HG03066 (cell line): ENCODE data around the gene JADE3.

Experiments
- ATAC-seq: cut with Tn5 transposase; IDR thresholded peaks from one replicate; pipeline ENCODE4 v1.9.1; 2021; ENCODE audit warnings: low read depth; ENCODE audit not compliant: unreplicated experiment

Gene JADE3

DNA sequence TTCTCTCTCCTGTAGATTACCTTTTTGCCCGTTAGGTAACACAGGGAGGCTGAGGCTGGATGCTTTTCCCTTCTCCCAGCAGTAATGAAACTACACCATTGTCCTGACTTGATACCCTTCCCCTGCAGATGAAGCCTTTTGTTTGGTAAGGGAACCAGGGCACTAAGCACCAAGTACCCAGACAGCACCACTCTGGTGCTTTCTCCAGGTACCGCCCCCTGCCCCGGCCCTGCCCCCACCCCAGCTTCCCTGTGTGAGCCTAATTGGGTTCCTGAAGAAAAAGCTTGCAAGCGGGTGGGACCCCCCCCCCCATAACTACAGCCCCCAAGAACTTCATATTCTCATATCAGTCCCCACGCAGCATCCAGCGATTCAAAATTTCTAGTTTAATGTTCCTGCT, 79.8 kb downstream of the JADE3 start:
- no peak for ATAC-seq

DNA sequence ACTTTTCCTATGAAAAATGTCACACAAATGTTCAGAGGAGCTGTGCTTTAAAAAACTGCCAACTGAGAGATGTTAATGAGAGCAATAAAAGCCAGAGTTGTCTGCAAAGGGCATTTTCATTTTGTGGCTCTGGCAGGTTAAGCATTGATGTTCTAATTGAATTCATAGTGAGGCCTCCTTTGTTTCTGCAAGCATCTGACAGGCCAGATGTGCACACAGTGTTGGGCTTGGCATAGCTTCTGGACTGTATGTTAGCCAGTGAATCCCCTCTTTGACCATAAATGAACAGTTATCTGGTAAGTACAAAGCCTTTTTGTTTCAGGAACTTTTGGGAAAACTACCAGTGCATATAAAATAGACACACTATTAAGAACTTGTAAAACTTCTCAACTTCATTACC, 81.9 kb downstream of the JADE3 start:
- ATAC-seq: no peak

DNA sequence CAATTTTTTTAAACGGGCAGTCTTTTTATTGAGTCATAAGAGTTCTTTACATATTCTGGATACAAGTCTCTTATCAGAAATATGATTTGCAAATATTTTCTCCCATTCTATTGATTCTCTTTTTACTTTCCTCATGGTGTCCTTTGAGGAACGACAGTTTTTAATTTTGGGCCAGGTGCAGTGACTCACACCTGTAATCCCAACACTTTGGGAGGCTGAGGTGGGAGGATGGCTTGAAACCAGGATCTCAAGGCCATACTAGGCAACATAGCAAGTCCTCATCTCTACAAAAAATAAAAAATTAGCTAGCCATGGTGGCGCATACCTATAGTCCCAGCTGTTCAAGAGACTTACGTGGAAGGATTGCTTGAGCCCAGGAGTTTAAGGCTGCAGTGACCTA, 99.9 kb downstream of the JADE3 start:
- no peak for ATAC-seq

DNA sequence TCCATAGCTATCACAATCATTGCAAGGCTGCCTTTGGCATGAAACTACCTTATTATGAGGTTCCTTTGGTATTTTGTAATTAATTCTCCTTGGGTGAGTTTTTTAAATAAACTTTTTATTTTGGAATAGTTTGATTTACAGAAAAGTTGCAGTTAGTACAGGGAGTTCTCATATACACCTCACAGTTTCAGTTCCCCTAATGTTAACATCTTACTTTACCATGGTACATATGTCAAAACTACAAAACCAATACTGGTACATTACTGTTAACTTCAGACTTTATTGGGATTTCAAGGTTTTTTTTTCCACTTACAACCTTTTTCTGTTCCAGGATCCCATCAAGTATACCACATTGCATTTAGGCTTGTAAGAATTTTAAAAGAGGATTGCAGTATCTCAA, 114.0 kb downstream of the JADE3 start:
- no peak for ATAC-seq

DNA sequence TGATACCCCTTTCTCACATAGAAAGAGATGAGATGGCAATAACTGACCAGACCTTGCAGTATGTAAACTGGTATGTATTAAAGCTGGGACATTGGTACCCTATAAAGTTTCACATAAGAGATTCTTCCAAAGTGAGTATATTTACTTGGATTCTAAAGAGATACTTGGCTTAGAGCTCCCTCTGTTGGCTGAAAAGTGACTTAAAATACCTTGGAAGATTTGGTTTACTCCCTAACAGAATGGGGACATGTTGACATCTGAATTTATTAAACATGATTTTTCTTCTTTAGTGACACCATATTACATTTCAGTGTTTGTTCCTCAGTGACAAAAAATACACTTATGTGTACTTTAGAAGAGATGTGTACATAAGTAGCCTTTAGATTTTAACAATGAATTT, 118.1 kb downstream of the JADE3 start:
- no peak for ATAC-seq

DNA sequence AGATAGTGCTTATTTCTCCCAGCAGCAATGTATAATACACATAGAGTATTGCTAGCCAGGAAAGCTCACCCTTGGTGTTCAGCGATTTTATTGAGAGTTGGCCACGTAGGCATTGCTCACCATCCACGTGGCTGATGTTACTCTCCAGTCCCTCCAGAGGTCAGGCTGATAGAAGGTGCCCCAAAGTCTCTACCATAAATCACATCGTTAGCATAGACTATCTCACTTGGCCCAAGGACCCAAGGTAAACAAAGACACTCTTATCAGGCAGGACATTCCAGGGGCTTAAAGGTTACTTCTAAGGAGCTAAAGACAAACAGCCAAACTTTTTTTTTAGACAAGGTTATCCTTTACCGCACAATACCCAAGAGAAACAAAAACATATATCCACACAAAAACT, 135.8 kb downstream of the JADE3 start:
- ATAC-seq: no peak

DNA sequence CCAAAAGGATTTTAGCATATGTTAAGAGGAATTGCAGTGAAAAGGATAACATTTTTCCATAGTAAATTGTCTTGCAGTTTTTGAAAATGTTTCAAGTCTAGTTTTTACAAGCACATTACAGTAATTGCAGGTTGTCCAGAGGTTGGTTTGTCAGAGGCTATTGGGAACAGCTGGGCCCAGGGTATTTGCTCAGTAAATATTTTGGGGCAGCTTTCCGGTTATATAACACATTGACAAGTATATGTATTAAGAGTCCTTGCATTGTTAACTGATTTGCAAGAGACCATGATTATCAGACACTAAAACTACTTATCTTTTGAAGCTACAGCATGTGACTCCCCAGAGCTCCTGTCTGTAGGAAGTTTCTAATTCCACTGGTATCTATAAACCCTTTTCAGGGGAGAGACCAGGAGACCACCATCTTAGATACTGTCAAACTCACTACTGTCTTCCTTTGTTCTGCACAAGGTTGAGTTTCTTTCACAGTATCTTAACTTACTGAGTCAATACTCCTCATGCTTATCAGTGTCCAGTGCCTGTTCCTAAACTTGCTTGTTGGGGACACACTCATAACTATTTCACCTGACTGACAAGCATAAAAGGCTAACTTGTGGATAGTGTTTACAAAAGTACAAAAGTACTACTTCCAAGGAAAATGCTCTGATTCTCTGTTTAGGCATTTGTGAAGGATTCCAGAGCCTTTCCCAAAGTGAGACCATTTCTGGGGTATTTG, 147.1 kb downstream of the JADE3 start:
- no peak for ATAC-seq

DNA sequence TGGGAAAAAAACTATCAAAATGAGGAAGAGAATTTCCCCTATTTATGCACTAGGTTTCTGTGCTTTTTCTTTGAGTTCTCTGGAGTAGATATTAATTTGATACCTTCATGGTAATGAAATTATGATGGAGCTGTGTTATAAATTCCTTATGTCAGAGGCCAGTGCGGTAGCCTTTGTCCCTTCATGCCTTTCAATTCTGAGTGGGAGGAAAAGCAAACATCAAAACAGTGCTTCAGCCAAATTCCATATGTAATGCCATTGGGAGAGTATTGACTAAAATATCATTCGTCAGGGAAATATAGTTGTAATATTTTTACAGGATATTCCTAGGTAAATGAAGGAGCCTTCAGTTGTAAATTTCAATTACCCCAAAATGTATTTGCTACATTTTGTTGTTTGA, 148.5 kb downstream of the JADE3 start:
- no peak for ATAC-seq

DNA sequence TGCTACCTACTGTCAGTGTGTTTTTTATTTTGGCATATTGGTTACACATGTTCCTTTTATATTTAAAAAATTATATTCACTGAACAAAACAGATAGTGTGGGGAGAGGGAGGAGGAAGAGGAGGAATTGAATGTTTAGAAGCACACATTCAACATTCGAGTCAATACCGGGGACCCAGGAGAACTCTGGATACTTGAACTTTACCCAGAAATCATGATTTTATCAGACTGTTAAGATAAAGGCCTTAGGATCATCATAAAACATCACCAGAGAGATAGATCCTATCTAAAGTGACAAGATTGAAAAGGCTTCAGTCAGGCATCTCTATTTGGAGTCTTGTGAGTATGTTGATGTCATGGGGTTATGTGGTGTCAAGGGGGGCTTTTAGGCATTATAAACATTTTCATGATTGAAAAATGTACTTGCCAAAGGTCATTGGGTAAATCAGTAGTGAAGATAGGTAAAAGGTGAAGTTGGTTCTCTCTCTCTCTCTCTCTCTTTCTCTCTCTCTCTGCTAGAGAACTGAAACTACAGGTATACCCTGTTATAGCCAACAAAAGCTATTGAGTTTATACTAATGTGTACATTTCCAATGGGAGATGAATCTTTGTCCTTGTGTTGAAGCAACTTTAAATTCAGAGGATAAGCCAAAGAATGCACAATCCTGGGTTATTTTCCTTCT, 149.2 kb downstream of the JADE3 start:
- no peak for ATAC-seq

DNA sequence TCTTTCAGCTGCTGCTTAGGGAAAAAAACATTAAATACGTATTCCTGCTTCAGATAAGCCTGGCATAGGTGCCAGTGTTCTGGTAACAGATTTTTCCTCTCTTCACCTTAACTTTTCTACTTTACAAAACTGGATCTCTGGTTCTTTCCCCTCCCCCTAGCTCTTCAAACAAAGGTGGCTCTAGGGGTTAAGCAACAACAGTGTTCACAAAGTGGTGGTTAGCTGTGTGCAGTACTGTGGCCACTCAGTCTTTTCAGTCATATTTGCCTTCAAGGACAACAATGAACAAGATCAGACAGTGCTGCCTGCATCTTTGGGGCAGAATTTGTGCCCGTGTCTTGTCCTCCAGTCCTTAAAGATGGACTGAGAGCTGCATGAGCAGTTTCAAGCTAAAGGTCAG, 151.0 kb downstream of the JADE3 start:
- no peak for ATAC-seq

DNA sequence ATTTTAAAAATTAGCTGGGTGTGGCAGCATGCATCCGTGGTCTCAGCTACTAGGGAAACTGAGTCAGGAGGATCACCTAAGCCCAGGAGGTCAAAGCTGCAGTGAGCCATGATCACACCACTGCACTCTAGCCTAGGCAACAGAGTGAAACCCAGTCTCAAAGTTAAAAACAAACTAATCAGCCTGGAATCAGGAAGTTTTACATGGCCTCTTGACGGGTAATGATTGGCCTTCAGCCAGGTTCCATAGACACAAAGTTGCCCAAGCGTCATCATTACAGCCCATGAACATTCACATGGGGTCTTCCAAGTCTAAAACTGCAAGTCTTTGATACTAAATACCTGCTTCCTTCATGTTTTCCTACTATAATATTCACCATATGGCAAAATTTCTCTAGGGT, 156.0 kb downstream of the JADE3 start:
- ATAC-seq: no peak

DNA sequence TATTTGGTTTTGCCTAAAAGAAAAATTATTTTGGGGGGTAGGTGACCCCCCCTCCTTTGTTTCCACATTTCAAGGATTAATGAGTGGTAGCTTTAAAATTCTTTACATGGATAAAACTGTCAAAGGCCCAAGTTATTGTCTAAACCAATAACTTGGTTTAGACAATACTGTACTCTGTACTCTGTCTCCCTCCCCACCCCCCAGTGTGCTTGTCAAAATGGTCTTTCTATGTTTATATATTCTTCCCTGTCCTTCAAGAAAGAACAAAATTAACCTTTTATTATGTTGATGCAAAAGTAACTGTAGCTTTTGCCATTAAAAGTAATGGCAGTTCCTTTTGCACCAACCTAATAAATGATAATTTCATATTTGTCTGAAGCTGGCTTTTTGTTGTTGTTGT, 156.5 kb downstream of the JADE3 start:
- no peak for ATAC-seq

DNA sequence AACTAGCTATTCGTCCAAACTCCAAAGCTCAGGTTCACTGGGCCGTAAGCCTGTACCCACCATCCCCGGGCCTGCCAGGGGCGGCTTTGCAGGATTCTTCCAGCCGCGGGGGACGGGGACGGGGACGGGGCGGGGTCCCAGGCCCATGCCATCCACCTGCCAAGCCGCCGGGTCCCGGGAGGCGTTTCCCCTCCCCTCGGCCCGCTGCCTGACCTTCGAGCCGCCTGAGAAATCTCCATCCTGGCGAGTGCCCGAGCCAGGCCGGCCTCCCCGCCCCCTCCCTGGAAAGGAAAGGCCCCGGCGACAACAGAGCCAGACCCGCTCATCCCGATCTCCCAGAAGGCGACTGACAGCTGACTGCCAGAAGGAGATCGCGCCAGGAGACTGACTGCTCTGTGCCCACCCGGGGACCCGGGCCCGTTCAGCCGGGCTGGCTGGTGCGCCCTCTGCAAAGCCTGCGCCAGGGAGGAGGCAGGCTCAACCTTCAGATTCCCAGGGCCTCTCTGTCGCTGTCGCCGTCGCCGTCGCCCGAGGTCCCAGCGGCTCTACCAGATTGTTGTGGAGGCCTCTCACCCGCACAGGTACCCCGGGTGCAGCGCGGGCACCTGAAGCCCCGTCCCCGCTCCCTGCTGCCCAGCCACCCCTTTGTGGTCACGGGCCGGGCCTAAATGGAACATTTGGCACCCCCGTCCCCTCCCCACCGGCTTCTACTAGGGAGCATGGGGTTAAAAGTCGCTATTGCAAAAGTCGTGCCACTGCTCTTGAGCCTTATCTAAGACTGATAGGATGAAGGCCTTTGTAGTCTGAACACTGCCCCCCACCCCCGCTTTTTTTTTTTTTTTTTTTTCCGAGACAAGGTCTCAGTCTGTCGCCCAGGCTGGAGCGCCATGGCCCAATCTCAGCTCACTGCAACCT, 166.2 kb downstream of the JADE3 start, which contains the start of gene RGN:
Gene RGN (plus strand): TSS at position 315 of the 915 bp plus-strand sequence. CDS start 2,702 bp downstream, outside the sequence.
- ATAC-seq: no peak

DNA sequence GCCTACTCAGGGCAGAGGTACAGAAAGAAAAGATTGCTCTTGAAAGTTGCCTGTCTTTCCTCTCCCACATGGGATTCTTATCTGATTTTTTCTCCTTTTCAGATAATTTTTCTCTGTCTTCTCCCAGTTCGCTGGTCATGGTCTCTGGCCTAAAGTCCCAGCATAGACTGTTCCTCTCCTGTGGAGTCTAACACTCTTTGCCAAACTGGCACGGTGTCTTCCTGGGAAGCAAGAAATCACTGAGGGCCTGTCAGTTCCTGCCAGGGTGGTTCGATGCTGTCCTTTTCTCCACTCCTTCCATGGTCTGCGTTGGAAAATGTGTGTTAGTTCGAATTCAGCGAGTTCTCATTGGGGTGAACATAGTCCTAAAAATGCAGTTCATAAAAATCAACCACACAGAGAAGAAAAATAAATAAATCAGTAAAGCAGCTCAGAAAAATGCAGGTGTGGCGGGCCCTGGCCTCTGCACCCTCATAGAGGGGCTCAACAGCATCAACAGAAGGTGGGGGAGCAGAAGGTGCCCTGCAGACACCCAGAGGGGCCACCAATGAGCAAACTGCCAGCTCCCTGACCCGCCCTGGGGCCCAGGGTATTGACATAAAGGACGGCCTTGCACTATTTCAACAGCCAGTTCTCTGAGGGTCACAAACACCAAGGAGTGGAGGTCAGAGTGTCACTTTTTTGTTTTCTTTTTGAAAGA, 168.1 kb downstream of the JADE3 start:
- ATAC-seq: no peak

DNA sequence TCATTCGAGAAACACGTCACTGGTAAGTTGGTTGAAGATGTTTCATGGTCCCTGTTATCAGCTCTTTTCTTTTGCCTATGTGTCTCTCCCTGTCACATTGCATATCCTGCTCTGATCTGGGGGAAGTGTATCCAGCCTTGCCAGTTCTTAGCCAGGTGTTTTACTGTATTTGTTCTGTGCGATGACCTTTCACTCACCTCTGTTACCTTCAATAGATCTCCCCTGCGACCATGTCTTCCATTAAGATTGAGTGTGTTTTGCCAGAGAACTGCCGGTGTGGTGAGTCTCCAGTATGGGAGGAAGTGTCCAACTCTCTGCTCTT, 168.7 kb downstream of the JADE3 start:
- no peak for ATAC-seq

DNA sequence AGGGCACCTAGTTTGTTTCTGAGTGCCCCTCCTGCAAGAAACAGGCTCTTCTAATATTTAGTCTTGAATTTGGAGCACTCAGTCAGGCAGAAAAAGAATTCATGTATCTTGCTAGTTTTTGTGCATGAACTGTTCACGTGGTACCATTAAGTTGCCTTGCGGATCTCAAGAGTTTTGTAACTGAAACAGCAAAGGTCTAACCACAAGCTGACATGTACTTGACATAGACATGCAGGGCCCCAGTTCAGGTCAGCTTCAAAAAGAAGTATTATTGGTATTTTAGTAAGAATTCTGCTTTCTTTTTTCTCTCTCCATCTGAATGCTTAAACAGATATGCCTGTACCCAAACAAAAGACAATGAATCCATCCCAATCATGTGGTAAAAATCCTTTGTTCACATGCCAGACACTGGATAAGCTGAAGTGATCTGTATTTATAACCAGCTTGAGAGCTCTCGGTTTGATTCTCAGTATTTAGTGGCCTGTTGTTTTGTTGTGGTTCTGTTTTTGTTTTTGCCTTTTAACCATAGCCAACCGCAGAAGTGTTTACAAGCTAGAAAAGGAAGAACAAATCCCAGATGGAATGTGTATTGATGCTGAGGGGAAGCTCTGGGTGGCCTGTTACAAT, 179.0 kb downstream of the JADE3 start:
- peak; percentile 76 for ATAC-seq

DNA sequence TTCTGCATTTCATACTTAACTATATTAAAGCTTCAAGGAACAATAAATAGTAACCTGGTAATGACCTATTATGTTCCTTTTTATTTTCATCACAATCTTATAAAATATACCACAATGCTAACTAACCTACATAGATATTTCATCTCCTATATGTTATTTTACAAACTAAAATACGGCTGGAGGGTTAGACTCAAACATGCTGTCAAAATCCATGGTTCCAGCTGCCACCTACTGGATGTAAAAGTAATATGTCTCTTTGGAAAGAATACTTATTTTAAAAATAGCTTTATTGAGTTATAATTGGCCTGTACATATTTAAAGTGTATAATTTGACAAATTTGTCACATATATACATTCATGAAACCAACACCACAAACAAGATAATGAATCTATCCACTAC, 181.0 kb downstream of the JADE3 start:
- no peak for ATAC-seq

DNA sequence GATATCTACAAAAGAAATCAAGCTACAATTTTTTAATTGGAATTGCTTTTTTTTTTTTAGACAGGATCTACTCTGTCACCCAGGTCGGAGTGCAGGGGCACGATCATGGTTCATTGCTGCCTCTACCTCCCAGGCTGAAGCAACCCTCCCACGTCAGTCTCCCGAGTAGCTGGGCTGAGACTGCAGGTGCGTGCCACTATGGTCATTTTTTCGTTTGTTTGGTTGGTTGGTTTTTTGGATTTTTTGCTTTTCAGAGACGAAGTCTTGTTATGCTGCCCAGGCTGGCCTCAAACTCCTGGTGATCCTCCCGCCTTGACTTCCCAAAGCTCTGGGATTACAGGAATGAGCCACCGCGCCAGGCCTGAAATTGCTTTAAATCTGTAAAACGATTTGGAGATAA, 181.6 kb downstream of the JADE3 start:
- ATAC-seq: no peak

DNA sequence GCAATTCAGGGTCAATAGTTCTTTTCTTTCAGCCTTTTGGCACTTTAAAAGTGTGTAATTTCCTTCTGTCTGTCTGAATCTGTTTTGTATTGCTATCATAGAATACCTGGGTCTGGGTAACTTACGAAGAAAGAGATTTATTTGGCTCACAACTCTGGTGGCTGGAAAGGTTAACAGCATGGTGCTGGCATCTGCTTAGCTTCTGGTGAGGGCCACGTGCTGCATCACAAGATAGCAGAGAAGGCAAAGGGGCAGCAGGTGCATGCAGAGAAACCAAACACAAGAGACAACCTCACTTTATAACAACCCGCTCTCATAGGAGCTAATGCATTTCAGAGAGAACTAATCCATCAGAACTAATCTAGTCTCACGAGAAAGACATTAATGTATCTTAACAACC, 184.8 kb downstream of the JADE3 start:
- no peak for ATAC-seq

DNA sequence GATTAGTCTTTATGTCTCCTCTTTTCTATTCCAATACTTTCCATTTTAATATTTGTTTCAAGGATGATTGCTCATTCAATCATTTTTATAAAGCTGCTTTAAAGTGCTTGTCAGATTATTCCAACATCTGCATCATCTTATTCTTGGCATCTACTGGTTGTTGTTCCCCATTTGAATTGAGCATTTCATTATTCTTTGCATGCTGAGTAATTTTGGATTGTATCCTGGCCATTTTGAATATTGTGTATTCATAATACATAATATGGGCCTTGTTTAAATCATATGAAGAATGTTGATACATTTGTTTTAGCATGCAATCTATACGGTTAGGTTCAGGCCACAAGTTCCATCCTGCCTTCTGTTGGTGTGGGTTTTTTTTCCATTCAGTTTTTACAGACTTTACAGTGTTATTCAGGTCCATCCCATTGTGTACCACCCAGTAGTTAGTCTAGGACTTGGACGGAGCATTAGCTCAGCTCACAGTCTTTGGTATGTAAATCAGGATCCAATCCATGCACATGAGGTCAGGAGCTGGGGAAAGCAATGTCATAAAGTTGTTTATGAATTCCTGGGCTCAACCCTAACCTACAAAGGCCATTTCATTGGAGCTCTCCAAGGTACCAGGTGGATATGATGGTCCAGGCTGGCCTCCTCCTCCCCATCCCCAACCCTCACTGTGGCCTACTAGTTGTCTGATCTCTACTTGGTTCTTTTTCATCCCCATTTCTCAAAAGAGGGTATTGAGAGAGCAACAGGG, 186.3 kb downstream of the JADE3 start:
- ATAC-seq: no peak
